HG02840 (cell line): ENCODE data around the gene R3HDM2.
"Not testable (repeated sequence)": the region's sequence is repeated elsewhere in the genome, so short reads cannot be mapped to it uniquely, and the experiment has no call there.

Experiments
- ATAC-seq: cut with Tn5 transposase; IDR thresholded peaks from one replicate; pipeline ENCODE4 v1.9.1; 2021; ENCODE audit warnings: mild to moderate bottlenecking, moderate library complexity, moderate number of reproducible peaks; ENCODE audit not compliant: unreplicated experiment, low FRiP score

The R3HDM2 gene

DNA sequence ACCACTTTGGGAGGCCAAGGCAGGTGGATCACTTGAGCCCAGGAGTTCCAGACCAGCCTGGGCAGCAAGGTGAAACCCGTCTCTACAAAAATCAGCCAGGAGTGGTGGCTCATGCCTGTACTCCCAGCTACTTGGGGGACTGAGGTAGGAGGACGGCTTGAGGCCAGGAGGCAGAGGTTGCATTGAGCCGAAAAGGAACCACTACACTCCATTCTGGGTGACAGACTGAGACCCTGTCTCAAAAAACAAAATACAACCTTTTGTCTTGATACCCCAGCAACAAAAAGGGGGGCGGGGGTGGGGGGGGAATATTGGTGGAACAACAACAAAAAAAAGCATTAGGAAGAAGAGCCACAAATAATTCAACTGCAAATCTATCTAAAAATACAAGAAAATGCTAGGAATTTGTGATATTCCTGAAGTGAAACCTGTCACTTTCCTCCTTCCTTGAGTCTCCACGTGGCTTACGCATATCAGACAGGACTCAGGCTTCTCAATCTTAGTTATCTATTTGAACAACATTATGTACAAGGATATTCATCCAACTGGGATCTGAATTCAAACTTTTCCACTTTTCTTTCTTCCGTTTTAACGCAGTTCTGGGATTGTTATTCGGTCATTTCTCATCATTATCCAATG, 1.3 kb downstream of the R3HDM2 start:
- ATAC-seq, result no peak

DNA sequence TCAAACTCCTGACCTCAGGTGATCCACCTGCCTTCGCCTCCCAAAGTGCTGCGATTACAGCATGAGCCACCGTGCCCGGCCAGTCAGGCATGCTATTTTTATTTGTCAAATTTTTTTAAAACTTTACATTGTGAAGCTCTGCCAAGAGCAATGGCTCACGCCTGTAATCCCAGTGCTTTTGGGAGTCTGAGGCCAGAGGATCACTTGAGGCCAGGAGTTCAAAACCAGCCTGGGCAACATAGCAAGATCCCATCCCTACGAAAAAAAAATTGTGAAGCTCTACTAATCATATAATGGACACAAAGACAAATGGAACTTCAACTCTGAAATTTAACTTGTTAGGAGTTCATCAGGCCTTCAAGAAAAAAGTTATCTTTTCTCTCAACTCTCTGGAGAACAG, 1.9 kb downstream of the R3HDM2 start:
- no peak for ATAC-seq

DNA sequence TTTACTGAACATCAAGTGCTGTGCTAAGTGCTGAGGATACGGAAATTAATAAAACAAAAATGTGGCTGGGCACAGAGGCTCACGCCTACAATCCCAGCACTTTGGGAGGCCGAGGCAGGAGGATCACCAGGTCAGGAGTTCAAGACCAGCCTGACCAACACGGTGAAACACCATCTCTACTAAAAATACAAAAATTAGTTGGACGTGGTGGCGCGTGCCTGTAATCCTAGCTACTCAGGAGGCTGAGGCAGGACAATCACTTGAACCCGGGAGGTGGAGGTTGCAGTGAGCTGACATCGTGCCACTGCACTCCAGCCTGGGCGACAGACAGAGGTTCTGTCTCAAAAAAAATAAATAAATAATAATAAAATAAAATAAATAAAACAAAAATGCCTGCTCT, 3.9 kb downstream of the R3HDM2 start:
- ATAC-seq, result not testable (repeated sequence)

DNA sequence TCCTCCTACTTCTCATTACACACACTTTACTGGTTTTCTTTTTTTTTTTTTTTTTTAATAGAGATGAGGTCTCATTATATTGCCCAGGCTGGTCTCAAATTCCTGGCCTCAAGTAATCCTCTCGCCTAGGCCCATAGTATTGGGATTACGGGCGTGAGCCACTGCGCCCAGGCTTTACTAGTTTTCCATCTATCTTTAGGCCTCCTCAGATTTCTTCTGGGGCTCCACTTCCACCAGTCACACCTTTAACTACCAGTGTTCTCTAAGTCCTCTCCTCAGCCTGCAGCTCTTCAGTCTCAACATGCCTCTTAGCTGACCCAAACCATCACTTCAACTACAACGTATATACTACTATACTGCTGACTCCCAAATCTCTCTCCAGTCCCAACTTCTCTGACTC, 10.4 kb downstream of the R3HDM2 start:
- ATAC-seq, result no peak

DNA sequence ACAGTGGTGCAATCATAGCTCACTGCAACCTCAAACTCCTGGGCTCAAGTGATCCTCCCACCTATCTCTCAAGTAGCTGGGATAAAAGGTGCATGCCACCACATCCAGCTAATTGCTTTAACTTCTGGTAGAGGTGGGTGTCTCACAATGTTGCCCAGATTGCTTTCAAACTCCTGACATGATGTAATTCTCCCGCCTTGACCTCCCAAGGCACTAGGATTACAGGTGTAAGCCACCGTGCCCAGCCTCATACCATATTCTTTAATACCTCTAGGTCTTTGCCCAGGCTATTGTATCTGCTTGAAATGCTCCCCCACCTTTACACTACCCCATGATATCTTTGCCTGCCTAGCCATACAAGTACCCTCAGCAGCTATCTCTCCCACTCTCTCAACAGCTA, 11.3 kb downstream of the R3HDM2 start:
- ATAC-seq, result no peak

DNA sequence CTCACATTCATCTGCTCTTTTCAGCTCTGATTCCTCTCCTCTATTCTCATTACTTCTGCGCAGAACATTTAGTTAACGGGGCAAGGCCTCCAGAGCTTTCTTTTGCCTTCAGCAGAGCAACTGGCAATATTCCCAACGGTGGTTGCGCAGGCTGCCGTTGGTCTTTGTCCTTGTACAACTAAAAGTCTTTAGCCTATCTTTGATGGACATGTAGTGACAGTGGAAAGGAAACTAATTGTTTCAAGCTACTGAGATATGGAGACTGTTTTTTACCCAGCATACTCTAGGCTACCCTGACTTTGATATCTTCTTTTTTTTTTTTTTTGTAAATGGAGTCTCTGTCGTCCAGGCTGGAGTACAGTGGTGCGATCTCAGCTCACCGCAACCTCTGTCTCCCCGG, 12.6 kb downstream of the R3HDM2 start:
- ATAC-seq, result no peak

DNA sequence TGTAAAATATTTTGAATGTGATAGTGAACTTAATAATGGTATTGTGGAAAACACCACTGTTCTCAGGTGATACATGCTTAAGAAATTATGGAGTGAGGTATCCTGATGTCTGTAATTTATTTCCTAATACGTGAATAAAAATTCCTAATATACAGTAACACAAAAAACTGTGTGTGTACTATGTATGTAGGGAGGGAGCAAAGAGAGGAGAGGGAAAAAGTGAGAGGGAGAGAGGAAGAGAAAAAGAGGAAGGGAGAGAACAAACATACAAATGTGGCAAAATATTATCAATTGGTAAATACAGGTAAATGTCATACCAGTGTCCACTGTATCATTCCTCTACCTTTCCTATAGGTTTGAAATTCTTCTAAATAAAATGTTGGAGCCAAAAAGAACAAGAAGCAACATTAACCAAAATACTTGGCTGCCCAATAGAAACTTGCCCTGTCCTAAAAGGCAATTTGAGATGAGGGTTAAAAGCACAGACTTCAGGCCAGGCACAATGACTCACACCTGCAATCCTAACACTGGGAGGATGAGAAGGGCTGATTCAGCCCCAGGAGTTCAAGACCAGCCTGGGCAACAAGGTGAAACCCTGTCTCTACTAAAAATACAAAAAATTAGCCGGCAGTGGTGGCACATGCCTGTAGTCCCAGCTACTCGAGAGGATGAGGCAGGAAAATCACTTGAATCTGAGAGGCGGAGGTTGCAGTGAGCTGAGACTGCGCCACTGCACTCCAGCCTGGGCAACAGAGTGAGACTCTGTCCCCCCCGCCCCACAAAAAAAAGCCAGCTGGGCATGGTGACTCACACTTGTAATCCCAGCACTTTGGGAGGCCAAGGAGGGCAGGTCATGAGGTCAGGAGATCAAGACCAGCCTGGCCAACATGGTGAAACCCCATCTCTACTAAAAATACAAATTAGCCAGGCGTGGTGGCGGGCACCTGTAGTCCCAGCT, 14.5 kb downstream of the R3HDM2 start:
- ATAC-seq, result no peak

DNA sequence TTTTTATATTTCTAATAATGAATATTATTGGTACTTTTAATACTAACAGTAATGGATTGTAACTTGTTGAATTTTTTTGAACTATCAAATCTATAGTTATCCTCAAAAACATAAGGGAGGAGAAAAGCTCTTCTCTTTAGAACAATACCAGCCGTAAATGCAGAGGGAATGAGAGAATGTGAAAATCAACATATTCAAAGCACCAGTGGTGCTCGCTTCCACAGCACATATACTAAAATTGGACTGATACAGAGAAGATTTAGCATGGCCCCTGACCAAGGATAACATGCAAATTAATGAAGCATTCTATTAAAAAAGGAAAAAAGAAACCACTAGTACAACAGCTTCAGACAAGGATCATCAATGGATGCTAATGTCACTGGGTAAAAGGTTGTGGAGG, 15.8 kb downstream of the R3HDM2 start:
- ATAC-seq, result no peak

DNA sequence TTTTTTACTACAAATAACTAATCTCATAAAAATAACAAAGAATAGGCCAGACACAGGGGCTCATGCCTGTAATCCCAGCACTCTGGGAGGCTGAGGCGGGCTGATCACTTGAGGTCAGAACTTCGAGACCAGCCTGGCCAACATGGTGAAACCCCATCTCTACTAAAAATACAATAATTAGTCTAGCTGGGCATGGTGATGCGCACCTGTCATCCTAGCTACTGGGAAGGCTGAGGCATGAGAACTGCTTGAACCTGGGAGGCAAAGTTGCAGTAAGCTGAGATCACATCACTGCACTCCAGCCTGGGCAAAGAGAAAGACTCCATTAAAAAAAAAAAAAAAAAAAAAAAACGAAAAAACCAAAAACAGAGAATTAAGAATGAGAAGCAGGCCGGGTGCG, 16.7 kb downstream of the R3HDM2 start:
- ATAC-seq, result not testable (repeated sequence)

DNA sequence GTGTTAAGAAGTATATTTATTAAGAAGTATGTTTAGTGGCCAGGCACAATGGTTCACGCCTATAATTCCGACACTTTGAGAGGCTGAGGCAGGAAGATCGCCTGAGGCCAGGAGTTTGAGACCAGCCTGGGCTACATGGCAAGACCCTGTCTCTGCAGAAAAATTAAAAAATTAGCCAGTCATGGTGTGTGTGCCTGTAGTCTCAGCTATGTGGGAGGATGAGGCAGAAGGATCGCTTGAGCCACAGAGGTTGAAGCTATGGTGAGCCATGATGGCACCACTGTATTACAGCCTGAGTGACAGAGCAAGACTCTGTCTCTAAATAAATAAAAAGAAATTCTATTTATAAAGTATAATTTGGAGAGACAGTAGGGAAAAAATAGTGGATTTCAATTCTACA, 20.3 kb downstream of the R3HDM2 start:
- no peak for ATAC-seq

DNA sequence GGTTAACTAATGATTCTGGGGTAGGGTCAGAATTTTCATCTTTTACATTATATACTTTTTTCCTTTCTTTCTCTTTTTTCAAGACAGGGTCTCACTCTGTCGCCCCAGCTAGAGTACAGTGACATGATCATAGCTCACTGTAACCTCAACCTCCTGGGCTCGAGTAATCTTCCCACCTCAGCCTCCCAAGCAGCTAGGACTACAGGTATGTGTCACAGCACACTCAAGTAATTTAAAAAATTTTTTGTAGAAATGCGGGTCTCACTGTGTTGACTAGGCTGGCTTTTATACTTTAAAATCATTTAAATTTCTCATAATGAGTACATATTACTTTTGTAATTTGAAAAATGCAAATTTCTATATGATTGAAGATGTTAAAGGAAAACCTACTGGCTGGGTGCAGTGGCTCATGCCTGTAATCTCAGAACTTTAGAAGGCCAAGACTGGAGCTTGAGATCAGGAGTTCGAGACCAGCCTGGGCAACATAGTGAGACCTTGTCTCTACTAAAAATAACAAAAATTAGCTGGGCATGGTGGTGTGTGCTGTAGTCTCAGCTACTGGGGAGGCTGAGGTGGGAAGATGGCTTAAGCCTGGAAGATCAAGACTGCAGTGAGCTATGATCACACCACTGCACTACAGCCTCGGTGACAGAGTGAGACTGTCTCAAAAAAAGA, 25.7 kb downstream of the R3HDM2 start:
- ATAC-seq, result no peak

DNA sequence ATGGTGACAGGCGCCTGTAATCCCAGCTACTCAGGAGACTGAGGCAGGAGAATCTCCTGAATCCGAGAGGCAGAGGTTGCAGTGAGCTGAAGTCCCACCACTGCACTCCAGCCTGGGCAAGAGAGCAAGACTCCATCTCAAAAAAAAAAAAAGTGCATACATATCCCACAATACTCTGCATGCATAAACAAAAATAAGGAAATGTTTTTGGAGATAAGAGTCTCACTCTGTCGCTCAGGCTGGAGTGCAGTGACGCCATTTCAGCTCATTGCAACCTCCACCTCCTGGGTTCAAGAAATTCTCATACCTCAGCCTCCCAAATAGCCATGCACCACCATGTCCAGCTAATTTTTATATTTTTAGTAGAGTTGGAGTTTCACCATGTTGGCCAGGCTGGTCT, 28.7 kb downstream of the R3HDM2 start:
- ATAC-seq, result not testable (repeated sequence)

DNA sequence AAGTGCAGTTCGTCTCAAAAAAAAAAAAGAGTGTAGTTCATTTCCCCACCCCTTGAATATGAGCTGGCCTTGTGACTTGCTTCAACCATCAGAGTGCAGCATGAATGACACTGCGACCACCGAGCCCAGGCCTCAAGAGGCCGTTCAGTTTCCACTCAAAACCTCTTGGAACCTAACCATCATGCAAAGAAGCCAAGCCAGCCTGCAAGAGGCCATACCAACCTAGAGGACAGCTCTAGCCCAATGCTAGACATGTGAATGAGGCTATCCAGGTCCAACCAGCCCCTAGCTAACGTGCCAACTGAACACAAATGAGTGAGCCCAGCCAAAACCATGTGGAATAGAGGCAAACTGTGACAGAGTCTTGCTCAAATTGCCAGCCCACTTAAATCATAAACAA, 29.7 kb downstream of the R3HDM2 start:
- no peak for ATAC-seq

DNA sequence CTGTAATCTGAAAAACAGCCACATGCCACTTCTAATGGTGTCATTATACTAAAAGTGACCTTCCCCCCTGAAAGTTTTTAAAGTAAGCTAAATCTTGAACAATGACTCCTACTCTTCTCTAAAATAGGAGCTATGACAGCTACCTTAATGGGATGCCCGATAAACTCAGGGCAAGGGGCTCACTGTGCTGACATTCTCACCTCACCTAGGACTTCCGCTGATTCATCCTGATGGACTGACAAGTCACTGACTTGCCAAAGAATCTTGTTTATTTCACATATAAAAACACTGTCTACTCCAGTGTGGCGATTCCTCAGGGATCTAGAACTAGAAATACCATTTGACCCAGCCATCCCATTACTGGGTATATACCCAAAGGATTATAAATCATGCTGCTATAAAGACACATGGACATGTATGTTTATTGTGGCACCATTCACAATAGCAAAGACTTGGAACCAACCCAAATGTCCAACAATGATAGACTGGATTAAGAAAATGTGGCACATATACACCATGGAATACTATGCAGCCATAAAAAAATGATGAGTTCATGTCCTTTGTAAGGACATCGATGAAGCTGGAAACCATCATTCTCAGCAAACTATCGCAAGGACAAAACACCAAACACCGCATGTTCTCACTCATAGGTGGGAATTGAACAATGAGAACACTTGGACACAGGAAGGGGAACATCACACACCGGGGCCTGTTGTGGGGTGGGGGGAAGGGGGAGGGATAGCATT, 31.0 kb downstream of the R3HDM2 start:
- not testable (repeated sequence) for ATAC-seq

DNA sequence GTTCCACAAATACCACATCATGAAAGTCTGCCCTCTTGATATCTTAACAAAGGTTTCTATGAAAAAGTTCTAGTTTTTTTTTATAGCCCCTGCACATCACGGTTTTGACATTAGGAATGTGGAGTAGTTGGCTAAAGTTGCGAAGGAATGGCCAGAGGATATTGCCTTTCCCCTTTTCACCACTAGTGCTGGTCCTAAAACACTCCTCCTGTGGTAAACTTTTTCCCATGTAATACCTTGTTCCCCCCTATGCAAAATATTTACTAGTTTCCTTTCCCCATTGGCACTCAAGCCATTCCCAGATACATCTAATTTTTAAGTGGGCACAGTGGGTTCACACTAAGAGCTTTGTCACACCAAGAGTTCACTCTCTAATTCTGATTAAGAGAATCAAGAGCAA, 33.4 kb downstream of the R3HDM2 start:
- ATAC-seq, result no peak

DNA sequence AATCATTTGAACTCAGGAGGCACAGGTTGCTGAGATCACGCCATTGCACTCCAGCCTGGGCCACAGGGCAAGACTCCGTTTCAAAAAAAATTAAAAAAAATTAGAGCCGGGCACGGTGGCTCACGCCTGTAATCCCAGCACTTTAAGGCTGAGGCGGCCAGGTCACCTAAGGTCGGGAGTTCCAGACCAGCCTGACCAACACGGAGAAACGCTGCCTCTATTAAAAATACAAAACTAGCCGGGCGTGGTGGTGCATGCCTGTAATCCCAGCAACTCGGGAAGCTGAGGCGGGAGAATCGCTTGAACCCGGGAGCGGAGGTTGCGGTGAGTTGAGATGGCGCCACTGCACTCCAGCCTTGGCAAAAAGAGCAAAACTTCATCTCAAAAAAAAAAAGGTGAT, 35.7 kb downstream of the R3HDM2 start:
- no peak for ATAC-seq

DNA sequence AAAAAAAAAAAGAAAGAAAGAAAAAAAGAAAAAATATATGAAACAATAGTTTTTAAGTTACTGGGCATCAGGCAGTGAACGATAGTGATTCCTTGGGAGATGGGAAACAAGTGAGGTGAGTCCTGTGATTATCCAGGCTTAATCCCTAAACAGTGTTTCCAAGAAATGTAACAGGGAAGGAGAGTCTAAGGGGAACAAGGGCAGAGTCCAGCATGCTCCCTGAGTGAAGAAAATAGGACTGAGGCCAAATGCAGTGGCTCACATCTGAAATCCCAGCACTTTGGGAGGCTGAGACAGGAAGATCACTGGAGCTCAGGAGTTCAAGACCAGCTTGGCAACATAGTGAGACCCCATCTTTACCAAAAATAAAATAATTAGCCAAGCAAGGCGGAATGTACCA, 40.7 kb downstream of the R3HDM2 start:
- no peak for ATAC-seq

DNA sequence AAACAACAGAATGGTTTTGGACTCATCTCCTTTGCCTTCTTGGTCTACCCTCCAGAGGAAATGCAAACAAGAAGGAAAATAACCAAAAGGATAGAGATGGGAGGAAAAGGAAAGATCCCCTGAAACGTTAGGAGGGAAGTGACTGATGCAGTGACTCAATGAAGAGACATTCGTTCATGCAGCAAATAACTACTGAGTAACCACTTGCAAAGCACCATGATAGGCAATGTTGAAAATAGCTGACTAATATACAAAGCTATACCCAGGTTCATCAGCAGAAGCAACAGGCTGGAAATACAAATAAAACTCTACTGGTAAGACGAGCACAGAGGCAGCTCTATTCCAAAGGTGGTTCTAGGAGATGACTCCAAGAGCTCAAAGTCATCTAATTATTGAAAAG, 41.8 kb downstream of the R3HDM2 start:
- ATAC-seq, result no peak

DNA sequence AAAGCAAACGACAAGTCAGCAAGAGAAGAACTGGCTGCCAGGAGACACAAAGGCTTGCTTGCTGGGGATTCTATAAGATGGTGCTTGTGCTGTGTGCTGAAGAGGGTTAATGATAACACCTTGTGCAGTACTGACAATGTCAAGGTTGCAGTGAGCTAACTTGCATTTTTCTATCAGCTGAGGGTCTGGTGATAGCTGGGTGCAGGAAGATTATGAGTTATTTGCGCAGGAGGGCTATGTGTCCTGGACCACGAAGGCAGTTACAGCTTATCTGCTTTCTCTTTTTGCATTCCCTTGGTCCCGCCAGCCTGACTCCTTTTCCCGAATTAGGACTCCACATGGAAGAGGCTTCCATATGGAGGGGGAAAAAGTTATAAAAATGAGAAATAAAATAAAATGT, 42.4 kb downstream of the R3HDM2 start:
- ATAC-seq, result no peak

DNA sequence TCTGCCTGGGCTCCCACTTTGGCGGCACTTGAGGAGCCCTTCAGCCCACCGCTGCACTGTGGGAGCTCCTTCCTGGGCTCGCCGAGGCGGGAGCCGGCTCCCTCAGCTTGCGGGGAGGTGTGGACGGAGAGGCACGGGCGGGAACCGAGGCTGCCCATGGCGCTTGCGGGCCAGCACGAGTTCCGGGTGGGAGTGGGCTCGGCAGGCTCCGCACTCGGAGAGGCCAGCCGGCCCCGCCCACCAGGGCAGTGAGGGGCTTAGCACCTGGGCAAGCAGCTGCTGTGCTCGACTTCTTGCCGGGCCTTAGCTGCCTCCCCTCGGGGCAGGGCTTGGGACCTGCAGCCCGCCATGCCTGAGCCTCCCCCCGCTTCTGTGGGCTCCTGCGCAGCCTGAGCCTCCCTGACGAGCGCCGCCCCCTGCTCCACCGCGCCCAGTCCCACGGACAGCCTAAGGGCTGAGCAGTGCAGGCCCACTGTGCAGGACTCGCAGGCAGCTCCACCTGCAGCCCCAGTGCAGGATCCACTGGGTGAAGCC, 44.6 kb downstream of the R3HDM2 start:
- ATAC-seq, result no peak
